GM19397 (cell line): ENCODE data around the gene DUSP14.

Experiments used
- ATAC-seq: cut with Tn5 transposase; IDR thresholded peaks from one replicate; pipeline ENCODE4 v1.9.1; 2021; ENCODE audit warnings: mild to moderate bottlenecking, moderate library complexity; ENCODE audit not compliant: unreplicated experiment

Gene DUSP14

DNA sequence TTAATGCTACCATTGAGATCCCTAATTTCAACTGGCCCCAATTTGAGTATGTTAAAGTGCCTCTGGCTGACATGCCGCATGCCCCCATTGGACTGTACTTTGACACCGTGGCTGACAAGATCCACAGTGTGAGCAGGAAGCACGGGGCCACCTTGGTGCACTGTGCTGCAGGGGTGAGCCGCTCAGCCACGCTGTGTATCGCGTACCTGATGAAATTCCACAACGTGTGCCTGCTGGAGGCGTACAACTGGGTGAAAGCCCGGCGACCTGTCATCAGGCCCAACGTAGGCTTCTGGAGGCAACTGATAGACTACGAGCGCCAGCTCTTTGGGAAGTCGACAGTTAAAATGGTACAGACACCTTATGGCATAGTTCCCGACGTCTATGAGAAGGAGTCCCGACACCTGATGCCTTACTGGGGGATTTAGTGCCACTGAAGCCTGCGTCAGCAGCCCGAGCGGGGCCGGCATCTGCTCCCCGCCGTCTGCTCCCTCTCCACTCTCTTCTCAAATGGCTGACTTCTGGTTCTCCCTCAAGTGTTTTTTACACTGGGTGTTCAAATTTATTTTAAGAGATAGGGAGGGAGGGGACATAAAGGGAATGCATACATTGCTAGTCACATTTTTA is 22.9 kb downstream of the DUSP14 start:
- ATAC-seq, result no peak

- no peak for ATAC-seq
Measured at GRCh38 chr17:37513711-37514110, 24.0 kb downstream of the DUSP14 start.

GRCh38 chr17:37516127-37516571 is 26.5 kb downstream of the DUSP14 start:
- ATAC-seq, result no peak

DNA sequence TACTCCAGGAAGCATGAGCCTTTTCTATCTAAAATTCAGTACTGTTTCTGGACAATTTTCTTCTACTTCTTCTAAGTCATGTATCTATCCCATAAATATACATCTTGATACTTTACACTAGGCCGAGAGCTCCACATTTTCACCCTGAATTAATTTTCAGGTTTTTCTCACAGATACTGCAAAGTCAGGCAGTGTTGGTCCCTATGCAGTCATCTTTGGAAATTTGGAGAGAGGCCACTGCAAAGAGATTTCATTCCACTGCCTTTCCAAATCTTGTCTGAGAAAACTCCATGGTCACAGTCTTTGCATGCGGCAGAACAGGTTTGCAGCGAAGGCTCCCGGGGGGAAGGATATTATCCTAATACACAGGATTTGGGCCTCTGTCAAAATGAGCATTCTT is 28.2 kb downstream of the DUSP14 start:
- no peak for ATAC-seq

DNA sequence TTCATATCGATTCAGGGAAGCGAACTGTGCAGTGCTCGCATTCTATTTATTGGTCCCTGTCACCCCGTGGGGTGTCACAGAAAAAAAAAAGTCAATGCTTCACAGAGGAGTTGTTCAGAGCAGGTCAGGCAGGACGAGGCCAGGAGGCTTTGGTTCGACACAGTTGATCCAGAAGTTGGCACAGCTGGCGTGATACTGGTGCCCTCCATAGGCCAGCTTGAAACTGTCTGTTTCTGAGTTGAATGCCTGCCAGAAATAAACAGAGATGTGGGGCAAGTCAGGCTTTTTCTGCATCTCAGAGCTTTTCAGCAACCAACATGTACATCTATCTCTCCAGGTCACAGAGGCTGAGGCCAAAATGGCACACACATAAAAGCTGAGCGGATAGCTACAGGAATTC is 29.1 kb downstream of the DUSP14 start:
- ATAC-seq, result no peak

DNA sequence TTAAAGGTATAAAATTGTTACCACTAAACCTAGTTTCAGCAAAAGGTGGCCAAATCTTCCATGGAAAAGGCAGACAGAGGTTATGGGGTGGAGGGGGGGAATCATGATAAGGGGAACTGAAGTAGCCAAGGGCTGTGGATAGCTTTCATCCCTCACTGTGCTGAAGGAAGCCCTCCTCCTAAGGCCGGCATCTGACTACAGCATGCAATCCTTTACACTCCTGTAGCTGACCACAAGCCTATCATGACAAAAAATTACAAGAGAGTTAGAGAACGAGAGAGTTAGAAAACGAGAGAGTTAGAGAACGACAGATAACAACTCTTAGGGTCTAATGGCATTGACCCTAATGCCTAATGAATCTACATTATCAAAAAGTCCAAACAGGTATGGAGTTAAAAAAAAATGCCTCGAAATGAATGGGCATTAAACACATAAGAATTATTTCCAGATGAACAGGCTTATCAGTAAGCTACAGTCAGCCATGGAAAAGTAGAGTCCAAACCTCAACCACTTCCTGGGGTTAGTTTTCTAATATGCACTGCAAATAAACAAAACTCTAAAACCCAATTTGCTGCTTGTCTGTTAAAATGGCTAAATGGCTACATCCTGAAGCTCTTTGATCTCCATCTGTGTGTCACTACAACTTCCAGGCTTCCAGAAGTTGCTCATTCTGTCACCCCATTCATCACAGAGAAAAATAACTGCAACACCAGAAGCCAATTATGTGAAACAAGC is 29.7 kb downstream of the DUSP14 start:
- ATAC-seq, result no peak

- no peak for ATAC-seq
Measured at GRCh38 chr17:37520174-37520573, 30.5 kb downstream of the DUSP14 start.

DNA sequence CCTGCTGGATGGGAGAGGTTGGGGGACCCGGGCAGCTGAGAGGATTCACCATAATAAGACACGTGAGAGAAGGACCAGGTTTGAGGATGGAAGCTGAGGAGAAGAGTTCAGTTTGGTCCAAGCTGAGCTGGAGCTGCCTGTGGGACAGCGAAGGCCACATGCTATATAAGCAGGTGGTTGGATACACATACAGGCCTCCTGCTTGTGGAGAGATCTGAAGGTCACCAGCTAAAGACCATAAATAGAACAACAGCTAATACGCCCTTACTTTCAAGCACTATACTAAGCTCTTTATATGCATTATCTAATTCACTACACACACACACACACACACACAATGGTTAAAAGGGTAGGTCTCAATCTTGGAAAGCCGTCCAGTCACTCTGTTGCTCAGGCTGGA is 32.1 kb downstream of the DUSP14 start:
- no peak for ATAC-seq

DNA sequence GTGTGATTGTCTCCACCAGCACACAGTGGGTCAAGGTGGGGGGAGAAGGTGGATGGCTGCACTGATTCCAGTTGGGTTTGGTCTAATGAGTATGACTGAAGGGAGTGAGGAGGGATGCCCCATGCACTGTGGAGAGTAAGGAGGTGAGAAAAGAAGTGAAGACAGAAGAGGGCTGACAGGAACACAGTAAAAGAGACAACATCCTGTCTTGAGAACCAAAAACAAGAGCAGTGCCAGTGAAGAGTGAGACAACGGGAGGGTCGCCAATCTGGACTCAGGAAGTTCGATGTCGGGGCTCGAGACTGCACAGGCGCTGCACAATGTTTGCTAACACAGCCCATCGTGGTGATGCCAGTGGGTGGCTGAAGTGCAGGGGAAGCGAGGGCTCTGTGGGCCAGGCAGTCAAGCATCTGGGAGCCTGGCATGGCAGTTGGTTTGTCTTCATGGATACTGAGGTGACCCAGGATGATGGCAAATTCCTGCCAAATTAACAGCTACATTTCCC is 34.1 kb downstream of the DUSP14 start:
- ATAC-seq, result no peak

DNA sequence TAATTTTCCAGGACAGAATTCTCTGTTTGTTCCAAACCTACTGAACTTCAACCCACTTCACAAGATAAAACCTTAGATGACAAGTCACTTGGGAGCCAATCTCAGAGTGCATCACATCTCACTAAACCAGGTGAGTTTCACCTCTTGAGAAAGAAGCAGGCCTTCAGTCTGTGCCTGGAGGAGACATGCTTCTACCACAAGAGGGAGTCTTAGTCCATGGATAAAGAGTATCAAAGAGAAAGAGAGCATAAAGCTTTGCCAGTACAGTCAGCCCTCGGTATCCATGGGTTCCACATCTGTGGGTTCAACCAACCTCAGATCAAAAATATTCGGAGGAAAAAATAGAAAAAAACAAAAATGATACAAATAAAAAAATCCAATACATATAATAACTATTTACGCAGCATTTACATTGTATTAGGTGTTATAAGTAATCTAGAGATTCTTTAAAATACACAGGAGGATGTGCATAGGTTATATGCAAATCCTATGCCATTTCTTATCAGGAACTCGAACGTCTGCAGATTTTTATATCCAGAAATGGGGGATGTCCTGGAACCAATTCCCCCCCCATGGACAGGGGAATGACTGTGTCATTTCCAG is 37.7 kb downstream of the DUSP14 start:
- ATAC-seq, result no peak

GRCh38 chr17:37530420-37530819 is 40.7 kb downstream of the DUSP14 start:
- no peak for ATAC-seq

DNA sequence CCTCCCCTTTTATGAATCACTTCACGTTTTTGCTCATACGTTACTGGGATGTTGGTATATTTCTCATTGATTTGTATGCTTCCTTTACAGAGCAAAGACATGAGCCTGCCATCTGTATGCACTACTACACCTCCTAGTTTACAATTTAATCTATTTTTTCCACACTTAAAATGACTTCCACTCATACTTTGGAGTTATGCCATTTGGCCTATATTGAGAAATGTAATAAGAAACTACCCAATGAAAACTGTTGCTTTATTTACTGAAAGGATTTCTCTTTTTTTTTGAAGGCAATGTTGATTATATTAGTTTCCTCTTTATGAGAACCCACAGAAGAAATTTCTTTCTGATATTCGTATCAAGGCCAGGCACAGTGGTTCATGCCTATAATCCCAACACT is 43.1 kb downstream of the DUSP14 start:
- no peak for ATAC-seq

DNA sequence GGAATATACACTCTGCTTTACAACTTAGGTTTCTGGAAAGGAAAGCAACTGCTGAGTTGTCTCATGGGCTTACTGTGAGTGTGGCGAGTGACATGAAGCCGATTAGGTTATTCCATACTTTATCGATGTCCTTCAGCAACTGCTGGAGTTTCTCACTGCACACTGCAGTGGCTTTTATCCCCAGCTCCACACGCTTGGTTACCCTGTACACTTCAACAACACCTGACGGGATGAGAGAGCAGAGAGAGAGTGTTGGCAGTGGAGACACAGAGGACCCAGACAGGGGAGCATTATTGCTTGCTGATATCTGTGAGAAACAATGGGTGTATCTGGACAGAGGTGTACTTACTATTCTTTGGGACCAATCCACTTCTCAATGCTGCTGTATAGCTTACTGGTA is 46.2 kb downstream of the DUSP14 start:
- no peak for ATAC-seq

DNA sequence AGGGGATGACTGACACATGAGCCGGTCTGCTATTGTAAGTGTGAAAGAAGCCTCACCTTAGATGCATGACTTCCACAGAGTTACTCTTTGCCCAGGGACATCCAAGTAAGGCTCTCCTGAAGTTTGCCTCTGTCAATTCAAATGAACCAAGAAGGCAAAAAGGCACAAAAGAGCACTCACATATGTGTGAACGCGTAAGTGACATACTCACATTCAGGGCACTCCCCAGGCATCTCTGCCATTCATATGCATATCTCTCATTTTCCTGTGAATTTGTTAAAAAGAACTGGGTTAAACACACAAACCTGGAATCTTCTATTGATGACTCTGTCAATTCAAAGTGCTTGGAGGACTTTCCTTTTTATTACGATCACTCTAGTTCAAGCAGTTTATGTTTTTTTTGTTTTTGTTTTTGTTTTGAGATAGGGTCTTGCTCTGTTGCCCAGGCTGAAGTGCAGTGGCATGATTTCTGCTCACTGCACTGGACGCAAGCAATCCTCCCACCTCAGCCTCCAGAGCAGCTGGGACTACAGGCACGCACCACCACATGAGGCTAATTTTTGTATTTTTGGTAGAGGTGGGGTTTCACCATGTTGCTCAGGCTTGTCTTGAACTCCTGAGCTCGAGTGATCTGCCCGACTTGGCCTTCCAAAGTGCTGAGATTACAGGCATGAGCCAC is 49.4 kb downstream of the DUSP14 start:
- ATAC-seq, result no peak

DNA sequence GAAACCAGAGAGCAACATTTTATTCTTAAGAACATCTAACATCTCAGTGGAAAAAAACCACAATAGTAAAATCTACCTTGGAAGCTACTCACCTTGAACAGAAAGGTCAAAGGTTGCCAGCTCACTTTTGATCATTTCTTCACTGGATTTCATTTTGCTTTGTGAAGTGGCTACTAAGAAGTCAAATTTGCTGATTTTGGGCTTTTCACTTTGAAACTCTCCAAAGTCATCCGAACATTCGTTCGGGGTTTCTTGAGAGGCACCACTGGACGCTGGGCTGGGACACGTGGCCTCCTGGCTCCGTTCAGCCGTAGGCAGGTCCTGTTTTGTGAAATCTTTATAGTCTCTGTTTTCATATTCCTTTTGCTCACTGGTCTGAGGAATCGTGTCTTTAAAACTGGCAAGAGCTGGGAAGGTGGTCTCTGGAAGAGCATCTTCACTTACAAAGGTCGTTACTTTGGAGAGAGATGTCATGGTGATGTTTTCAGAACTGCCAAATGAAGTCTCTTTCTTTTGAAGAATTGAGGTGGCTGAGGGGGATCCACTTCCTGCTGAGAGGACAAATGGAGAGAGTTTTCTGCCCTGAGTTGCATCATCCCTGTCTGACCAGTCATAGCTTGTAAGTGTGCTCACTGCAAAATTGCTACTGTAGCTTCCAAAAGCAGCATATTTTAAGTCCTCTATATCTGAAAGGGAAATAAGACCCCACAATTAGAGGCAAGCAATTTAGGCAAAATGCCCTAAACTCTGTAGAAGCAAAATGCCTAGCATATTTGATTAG is 52.4 kb downstream of the DUSP14 start:
- no peak for ATAC-seq

- no peak for ATAC-seq
Measured at GRCh38 chr17:37543637-37544052, 54.0 kb downstream of the DUSP14 start.

GRCh38 chr17:37545486-37545885 is 55.8 kb downstream of the DUSP14 start:
- no peak for ATAC-seq

- ATAC-seq, result no peak
Measured at GRCh38 chr17:37546302-37546701, 56.6 kb downstream of the DUSP14 start.

DNA sequence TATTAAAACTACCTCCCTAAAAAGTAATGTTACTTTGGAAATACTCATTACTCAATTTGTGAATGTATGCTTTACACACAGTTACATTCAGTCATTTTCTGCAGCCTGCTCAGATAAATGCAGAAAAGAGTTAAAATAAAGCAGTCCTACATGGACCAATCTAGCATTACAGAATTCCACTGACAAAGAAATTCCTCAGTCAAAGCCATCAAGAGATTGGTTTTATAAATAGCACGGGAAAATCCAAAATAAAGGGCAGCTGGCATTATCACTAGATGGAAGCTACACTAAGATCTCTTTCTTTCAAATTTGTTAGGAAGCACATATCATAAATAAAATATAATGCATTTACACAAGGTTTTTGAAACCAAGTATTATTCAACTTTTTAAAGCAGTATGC is 58.3 kb downstream of the DUSP14 start:
- no peak for ATAC-seq

DNA sequence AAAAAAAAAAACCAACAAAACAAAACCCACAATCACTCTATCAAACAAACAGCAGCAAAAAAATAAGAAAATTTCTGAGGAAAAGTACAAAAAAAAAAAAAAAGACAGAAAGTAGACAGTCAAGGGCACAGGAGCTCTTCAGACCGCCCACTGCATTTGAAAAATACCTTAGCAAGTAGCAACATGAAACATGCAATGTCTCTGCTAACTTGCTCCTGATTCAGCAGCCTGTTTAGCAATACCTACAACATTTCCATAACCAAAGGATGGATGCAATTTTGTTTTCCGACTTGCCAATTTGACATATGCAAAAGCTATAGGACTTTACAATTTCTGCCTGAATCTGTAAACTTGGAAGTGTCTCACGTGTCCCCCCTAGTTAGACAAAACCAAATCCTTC is 62.1 kb downstream of the DUSP14 start:
- ATAC-seq, result no peak
